GM19438 (cell line): ENCODE data around the gene EXOC3.
"Not testable (repeated sequence)": the region's sequence is repeated elsewhere in the genome, so short reads cannot be mapped to it uniquely, and the experiment has no call there.

Experiments
- ATAC-seq: cut with Tn5 transposase; IDR thresholded peaks from one replicate; pipeline ENCODE4 v1.9.1; 2021; ENCODE audit warnings: low read depth; ENCODE audit not compliant: unreplicated experiment

Gene EXOC3

DNA sequence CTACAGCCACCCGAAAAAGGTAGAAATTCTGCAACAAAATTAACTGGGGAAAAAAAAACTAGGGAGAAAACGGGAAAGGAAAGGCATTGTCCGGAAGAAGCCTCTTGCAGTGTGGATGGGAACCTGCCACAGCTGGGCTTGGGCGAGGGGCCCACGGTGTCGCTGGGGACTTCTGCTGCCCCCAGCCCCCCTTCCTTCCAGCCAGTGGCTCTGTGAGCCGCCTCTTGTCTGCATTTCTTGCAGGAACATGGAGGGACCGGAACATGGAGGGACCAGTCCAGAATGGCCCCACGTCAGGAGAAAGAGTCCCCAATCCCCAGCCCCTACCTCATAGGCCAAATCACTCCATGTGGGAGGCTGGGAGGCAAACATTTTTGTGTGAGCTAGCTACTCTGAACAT, 36.9 kb upstream of the EXOC3 start:
- no peak for ATAC-seq

GRCh38 chr5:407051-407450, 35.9 kb upstream of the EXOC3 start:
- ATAC-seq = no peak

DNA sequence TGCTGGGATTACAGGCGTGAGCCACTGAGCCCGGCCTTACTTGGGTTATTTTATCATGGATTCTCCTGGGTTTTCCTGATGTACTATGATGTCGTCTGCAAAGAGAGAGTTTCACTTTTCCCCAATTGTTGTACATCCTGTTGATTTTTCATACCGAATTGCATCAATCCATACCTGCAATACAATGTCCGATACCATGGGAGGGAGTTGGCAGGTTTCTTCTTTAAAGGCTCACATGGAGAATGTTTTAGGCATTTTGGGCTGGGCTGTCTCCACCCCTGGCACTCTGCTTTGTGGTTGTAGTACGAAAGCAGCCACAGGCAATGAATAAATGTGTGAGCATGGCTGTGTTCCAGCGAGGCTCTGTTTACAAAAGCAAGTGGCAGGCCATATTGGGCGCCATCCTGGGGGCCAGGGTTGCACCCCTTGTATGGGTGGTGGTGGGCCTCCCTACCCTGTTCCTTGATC, 35.1 kb upstream of the EXOC3 start:
- ATAC-seq = no peak

GRCh38 chr5:410911-411517, 32.0 kb upstream of the EXOC3 start:
- ATAC-seq = no peak

DNA sequence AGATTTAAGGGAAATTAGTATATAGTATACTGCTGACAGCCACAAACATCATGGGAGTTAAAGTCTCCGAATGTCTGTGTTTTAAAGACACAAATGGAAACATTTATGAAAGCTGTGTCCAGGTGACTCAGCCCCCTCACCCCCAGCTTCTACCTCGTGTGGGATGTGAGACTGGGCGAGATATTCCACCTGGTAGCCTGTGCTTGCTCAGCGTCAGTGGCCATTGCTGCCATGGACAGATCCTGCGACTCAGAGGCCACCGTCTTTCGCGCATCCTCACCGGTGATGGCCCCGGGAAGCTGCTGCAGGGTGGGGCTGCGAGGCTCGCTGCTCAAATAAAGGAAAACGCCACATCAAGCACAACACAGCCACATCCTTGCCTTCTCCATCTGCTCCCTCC, 31.2 kb upstream of the EXOC3 start:
- no peak for ATAC-seq

GRCh38 chr5:414991-415927, 27.7 kb upstream of the EXOC3 start:
- ATAC-seq = not testable (repeated sequence)

DNA sequence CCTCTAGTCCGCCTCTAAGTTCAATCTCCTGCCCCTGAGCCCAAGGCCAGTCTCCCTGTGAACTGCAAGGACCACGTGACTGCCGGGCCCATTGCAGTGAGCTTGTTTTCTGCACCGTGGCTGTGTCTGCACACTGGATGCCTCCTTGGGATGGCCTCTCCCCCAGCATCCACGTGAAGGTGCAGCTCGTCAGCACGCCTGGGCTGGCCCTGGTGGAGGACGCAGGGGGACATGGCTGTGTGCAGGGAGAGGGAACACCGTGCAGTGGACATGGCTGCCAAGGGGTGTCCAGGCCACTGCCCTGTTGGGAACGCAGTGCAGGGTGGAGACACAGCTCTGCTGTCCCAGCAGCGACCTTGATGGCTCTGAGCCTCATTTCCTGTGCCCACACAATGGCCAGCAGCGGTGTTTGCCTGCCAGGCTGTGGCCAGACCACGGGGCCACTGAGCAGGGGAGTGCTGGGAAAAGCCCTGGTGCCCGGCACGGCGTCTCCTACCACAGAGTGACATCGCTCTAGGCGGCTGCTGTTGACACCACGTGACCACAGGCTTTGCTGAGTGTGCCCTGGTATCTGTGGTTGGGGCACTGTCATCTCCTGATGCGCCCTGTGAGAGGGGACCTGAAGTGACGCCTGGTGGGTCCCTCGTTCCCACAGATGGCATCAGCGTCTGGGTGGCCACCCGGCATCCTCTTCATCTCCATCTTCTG, 26.9 kb upstream of the EXOC3 start:
- ATAC-seq = no peak

- ATAC-seq = no peak
Measured at GRCh38 chr5:416636-416960, 26.4 kb upstream of the EXOC3 start.

DNA sequence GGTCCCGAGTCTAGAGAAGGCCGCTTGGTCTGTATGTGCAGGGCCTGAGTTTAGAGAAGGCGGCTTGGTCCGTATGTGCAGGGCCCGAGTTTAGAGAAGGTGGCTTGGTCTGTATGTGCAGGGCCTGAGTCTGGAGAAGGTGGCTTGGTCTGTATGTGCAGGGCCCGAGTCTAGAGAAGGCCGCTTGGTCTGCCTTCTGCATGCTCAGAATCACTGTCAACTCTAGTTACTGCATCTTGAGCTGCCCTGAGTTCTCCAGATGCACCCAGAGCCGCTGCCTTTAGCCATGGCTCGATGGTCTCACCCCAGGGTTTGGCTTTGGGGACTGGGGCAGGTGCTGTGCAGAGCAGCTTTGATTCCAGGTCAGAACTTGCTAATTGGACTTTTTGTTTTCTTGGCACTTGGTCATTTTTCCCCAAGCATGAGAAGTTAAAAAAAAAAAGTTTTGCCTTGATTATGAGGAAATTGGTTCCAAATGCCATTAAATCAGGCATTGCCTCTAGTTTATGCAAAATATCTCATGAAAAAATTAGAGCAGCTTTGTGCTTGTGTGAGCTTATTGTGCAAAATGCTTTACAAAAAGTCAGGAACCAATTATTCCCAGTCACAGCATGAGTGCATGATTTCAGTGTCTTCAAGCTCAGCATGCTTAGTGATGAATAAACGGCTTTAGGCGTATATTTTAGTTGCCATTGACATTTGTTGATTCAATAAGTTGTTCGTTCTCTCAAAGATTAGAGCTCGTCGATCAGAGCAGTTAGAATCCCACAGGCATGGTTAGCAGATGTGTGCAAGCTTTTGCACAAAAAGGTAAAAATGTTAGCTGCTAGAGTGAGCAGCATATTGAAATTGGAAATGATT, 25.4 kb upstream of the EXOC3 start:
- ATAC-seq = no peak

- ATAC-seq = no peak
Measured at GRCh38 chr5:418162-419121, 24.5 kb upstream of the EXOC3 start.

GRCh38 chr5:419970-420369, 23.0 kb upstream of the EXOC3 start:
- ATAC-seq = no peak

GRCh38 chr5:420632-421286, 22.2 kb upstream of the EXOC3 start:
- no peak for ATAC-seq

- no peak for ATAC-seq
Measured at GRCh38 chr5:421287-421880, 21.6 kb upstream of the EXOC3 start.

DNA sequence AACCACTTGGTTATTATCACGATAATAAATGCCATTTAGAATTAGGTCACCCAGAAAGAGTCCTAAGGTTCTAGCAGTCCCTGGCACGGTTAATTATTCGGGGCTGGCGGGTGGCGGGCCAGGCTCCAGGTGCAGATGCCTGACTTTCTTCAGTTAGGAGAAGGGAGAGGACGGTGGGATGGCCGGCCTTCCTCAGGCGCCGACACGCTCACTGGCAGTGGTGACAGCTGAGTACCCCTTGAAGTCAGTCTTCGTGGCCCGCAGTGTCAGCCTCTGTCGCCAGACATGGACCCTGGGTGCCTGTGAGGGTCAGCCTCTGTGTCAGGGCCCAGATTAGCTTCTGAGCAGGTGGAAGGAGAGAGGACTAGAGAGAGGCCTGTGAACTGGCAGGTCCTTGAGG, 21.1 kb upstream of the EXOC3 start:
- no peak for ATAC-seq

- ATAC-seq = no peak
Measured at GRCh38 chr5:422323-423232, 20.4 kb upstream of the EXOC3 start.

- no peak for ATAC-seq
Measured at GRCh38 chr5:423233-423565, 19.8 kb upstream of the EXOC3 start.

DNA sequence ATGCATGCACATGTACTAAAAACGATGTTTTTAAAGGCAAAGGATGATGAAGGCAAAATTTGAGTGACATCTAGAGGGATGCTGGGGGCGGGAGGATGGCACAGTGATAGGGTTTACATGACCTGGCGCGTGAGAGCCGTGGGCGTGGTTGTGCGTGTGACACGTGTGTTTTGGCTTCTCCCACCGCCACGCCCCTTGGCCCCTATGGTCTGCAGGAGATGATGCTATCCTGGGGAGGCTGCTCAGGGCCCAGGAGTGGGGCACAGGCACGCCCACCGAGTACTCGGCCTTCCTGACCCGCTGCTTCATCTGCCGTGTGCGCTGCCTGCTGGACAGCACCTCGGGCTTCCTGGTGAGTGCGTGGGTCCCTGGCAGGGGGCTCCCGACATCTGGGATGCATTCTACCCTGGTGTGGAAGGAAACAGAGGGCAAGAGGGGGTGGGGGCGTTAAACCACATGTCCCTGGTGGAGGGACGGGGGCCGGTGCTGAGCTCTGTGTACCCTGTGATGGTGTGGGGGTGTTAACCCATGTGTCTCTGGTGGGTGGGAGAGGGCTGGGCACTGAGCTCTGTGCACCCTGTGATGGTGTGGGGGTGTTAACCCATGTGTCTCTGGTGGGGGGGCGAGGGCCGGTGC, 19.2 kb upstream of the EXOC3 start:
- no peak for ATAC-seq
